Endothelial cell of umbilical vein (primary cell): ENCODE measurements around the gene SLC26A4. TPM values are rescaled to one million over a fixed set of nuclear protein-coding genes. Genes with fewer than 3 reads are reported as not detected.

Experiments
- BruUV-seq: library from RNA; stranded (reverse); fragments of 400-500 nt; replicated peaks from 2 replicates; lab custom pipeline; 2021; lab: Mats Ljungman, UMichigan
- CTCF ChIA-PET: fragments of 300-600, 350-600 bp; sonication (Branson Sonifier 250); formaldehyde crosslinking; loops from one replicate; lab custom pipeline; 2021; ENCODE audit warnings: antibody characterized with exemption, inconsistent platforms; lab: Charles Lee
- POLR2A ChIA-PET: fragments of 300-600, 350-600 bp; sonication (Branson Sonifier 250); formaldehyde crosslinking; loops from one replicate; lab custom pipeline; 2021; ENCODE audit warnings: antibody characterized with exemption, inconsistent platforms; lab: Charles Lee
- DNase-seq: peaks from one replicate; pipeline ENCODE4 v3.0.0-alpha.2; 2011; ENCODE audit warnings: low read depth, low spot score
- FAIRE-seq: peaks from 2 replicates; lab custom pipeline; 2011; peaks lifted over from hg19 to GRCh38; lab: Jason Lieb, UNC
- H2AFZ ChIP-seq: 2 replicates; pipeline ENCODE4 v1.6.0; 2012; ENCODE audit warnings: low read depth, low read length, control low read depth, inconsistent platforms
- H3K27ac ChIP-seq: 2 replicates; pipeline ENCODE4 v1.5.1; 2011; ENCODE audit warnings: low read depth, mild to moderate bottlenecking, control low read depth, low read length, moderate library complexity; ENCODE audit not compliant: insufficient read depth
- H3K27me3 ChIP-seq, 2 experiments: 2 replicates each; pipeline versions ENCODE4 v1.6.0 to v1.6.1; 2011; ENCODE audit warnings: low read length in 2 of 2, mixed read lengths in 1 of 2; ENCODE audit not compliant: control insufficient read depth in 2 of 2, insufficient read depth in 2 of 2
- H3K36me3 ChIP-seq, 2 experiments: 2 replicates in 1 of 2; 3 replicates in 1 of 2; pipeline ENCODE4 v1.5.1; 2011; ENCODE audit warnings: low read length in 2 of 2, mild to moderate bottlenecking in 1 of 2, moderate library complexity in 1 of 2; ENCODE audit not compliant: control insufficient read depth in 2 of 2, insufficient read depth in 2 of 2; ENCODE audit errors: extremely low read depth in 1 of 2
- H3K4me1 ChIP-seq: 3 replicates; pipeline ENCODE4 v1.5.1; 2011; ENCODE audit warnings: mild to moderate bottlenecking, low read length; ENCODE audit not compliant: control insufficient read depth, insufficient read depth; ENCODE audit errors: extremely low read depth
- H3K4me2 ChIP-seq: 2 replicates; pipeline ENCODE4 v1.6.1; 2011; ENCODE audit warnings: low read length, control low read depth, mixed read lengths; ENCODE audit not compliant: insufficient read depth
- H3K4me3 ChIP-seq, 3 experiments: fragments of 200-600 bp in 1 of 3; sonication (generic), shearing (Covaris generic) in 1 of 3; replicated peaks in 1 of 3; 2 replicates each; pipeline ENCODE4 v1.5.1; 2011 to 2016; ENCODE audit warnings: control low read depth in 3 of 3, low read length in 3 of 3, mild to moderate bottlenecking in 2 of 3, inconsistent platforms in 1 of 3, low read depth in 1 of 3, moderate library complexity in 1 of 3; ENCODE audit not compliant: insufficient read depth in 1 of 3
- H3K79me2 ChIP-seq: 2 replicates; pipeline ENCODE4 v1.6.0; 2012; ENCODE audit warnings: low read length, inconsistent platforms; ENCODE audit not compliant: control insufficient read depth, insufficient read depth
- H3K9ac ChIP-seq: replicated peaks from 2 replicates; pipeline ENCODE3; 2011; ENCODE audit warnings: low read length, control low read depth; ENCODE audit not compliant: insufficient read depth; ENCODE audit errors: extremely low read depth
- H3K9me1 ChIP-seq: replicated peaks from 3 replicates; pipeline ENCODE4 v1.6.0; 2011; ENCODE audit warnings: mild to moderate bottlenecking, low read length; ENCODE audit not compliant: control insufficient read depth, insufficient read depth; ENCODE audit errors: extremely low read depth
- H3K9me3 ChIP-seq: replicated peaks from 2 replicates; pipeline ENCODE4 v1.5.1; 2012; ENCODE audit warnings: low read length, inconsistent platforms; ENCODE audit not compliant: control insufficient read depth, insufficient read depth
- H4K20me1 ChIP-seq: replicated peaks from 2 replicates; pipeline ENCODE3; 2011; ENCODE audit warnings: mild to moderate bottlenecking, low read length; ENCODE audit not compliant: control insufficient read depth, insufficient read depth; ENCODE audit errors: extremely low read depth
- EZH2 ChIP-seq: IDR thresholded peaks from 2 replicates; pipeline ENCODE4 v1.6.1; 2012; ENCODE audit warnings: borderline replicate concordance, low read depth, mild to moderate bottlenecking, moderate library complexity, low read length, inconsistent platforms; ENCODE audit not compliant: severe bottlenecking
- FOS ChIP-seq: IDR thresholded peaks from 2 replicates; pipeline ENCODE4 v1.6.1; 2011; ENCODE audit warnings: mild to moderate bottlenecking, low read length, moderate library complexity, borderline replicate concordance; ENCODE audit not compliant: insufficient read depth
- GATA2 ChIP-seq: IDR thresholded peaks from 2 replicates; pipeline ENCODE4 v1.7.0; 2011; ENCODE audit warnings: low read depth, mild to moderate bottlenecking, moderate library complexity, mixed read lengths, low read length; ENCODE audit not compliant: insufficient read length, insufficient read depth
- JUN ChIP-seq: IDR thresholded peaks from 2 replicates; pipeline ENCODE4 v1.6.1; 2011; ENCODE audit warnings: borderline replicate concordance, low read depth; ENCODE audit not compliant: insufficient read length, insufficient read depth
- MAX ChIP-seq: IDR thresholded peaks from 2 replicates; pipeline ENCODE4 v1.6.1; 2011; ENCODE audit not compliant: insufficient read depth, insufficient read length
- MYC ChIP-seq: IDR thresholded peaks from one replicate; pipeline ENCODE4 v1.6.1; 2011; ENCODE audit warnings: mild to moderate bottlenecking, low read depth, low read length
- POLR2A ChIP-seq: IDR thresholded peaks from 2 replicates; pipeline ENCODE4 v1.6.1; 2012; ENCODE audit warnings: low read depth, mild to moderate bottlenecking, control low read depth, low read length
- POLR2AphosphoS5 ChIP-seq: IDR thresholded peaks from 2 replicates; pipeline ENCODE4 v1.6.1; 2012; ENCODE audit warnings: low read depth, mild to moderate bottlenecking, control low read depth, low read length, moderate library complexity; ENCODE audit not compliant: insufficient read depth
- dilution Hi-C: fragments of 300-500 bp; cut with MboI; formaldehyde crosslinking; loops from one replicate; pipeline ENCODE4 v1.15.0; 2019; ENCODE audit warnings: low sequenced_read_pairs; ENCODE audit not compliant: extremely low pct_ligation_motif_present
- intact Hi-C: fragments of 100-400 bp; cut with micrococcal nuclease; formaldehyde crosslinking; loops from one replicate; pipeline ENCODE4 v1.10.0; 2022
- polyA plus RNA-seq, 4 experiments: library from polyadenylated mRNA; depleted of rRNA in 3 of 4; stranded (reverse) in 3 of 4; unstranded in 1 of 4; fragments of >200 nt; gene quantifications; 2 replicates each; pipeline versions ENCODE4 v1.2.1 to v1.2.3, GENCODE V29; 2011 to 2012; ENCODE audit warnings: missing spikeins in 1 of 4
- total RNA-seq: library from RNA; stranded (reverse); gene quantifications from 2 replicates; pipeline ENCODE4 v1.2.3, GENCODE V29; 2021
- TF ChIP-seq, protein P1 (sequence below), 2 donors: IDR thresholded peaks; 1 replicate in 1 of 2; 2 replicates in 1 of 2; pipeline ENCODE4 v1.5.1; 2011; ENCODE audit warnings: low read length in 2 of 2, mild to moderate bottlenecking in 2 of 2, moderate library complexity in 2 of 2, control low read depth in 1 of 2, inconsistent platforms in 1 of 2, low read depth in 1 of 2; ENCODE audit not compliant: insufficient read depth in 1 of 2; ENCODE audit errors: extremely low read depth in 1 of 2

Gene SLC26A4
- total and polyA plus RNA-seq, 2 donors (not counting 3 experiments of a cell fraction or from before 2014, with no cell fraction given), result 0.77 to 0.79 TPM

GRCh38 chr7:107682886-107683285 lies 22.3 kb downstream of the SLC26A4 start:
- DNase-seq (no peak), FAIRE-seq (no peak)
- Histone ChIP-seq H3K9ac (no peak overlapping the region), H3K4me1 (no peaks in the 10 kb centered on the region), H3K4me2 (no peak overlapping the region), H3K36me3 (no peaks in the 10 kb centered on the region), H3K79me2 (no peaks in the 10 kb centered on the region), H4K20me1 (no peaks in the 10 kb centered on the region), H3K27ac (no peak overlapping the region), H3K9me1 (no peaks in the 10 kb centered on the region), H2AFZ (no peak overlapping the region), H3K4me3 (no peak overlapping the region), H3K27me3 (no peaks in the 10 kb centered on the region), H3K9me3 (no peaks in the 10 kb centered on the region)
- dilution Hi-C loops (no loop called here), intact Hi-C loops (no loop called here)
- ChIA-PET CTCF (interaction anchor here (1.3 to 3.1 kb wide), 3 partner anchors 8 to 22 kb away, joined by 3 to 19 read pairs (median 5); no protein-coding TSS in a partner anchor), POLR2A (no interaction called here)
- no TSS peak for BruUV-seq
- TF ChIP-seq EZH2, result no peak
- TF ChIP-seq JUN, result no peak
- TF ChIP-seq POLR2AphosphoS5, result no peak
- TF ChIP-seq POLR2A, result no peak
- TF ChIP-seq MAX, result no peak
- TF ChIP-seq, protein P1, sequence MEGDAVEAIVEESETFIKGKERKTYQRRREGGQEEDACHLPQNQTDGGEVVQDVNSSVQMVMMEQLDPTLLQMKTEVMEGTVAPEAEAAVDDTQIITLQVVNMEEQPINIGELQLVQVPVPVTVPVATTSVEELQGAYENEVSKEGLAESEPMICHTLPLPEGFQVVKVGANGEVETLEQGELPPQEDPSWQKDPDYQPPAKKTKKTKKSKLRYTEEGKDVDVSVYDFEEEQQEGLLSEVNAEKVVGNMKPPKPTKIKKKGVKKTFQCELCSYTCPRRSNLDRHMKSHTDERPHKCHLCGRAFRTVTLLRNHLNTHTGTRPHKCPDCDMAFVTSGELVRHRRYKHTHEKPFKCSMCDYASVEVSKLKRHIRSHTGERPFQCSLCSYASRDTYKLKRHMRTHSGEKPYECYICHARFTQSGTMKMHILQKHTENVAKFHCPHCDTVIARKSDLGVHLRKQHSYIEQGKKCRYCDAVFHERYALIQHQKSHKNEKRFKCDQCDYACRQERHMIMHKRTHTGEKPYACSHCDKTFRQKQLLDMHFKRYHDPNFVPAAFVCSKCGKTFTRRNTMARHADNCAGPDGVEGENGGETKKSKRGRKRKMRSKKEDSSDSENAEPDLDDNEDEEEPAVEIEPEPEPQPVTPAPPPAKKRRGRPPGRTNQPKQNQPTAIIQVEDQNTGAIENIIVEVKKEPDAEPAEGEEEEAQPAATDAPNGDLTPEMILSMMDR (IDR thresholded peaks at IDR 0.05; ENCODE audit: extremely low read depth in 1 of 2, insufficient read depth in 1 of 2, low read depth in 1 of 2, low read length in 2 of 2), result no peak
- TF ChIP-seq MYC, result no peak
- no peak for TF ChIP-seq GATA2
- TF ChIP-seq FOS, result no peak
